GM19351 (cell line): ENCODE measurements around the gene IL1RL2.

Source experiments
- ATAC-seq: cut with Tn5 transposase; IDR thresholded peaks from one replicate; pipeline ENCODE4 v1.9.1; 2021; ENCODE audit warnings: mild to moderate bottlenecking, moderate library complexity; ENCODE audit not compliant: unreplicated experiment

IL1RL2 gene

DNA sequence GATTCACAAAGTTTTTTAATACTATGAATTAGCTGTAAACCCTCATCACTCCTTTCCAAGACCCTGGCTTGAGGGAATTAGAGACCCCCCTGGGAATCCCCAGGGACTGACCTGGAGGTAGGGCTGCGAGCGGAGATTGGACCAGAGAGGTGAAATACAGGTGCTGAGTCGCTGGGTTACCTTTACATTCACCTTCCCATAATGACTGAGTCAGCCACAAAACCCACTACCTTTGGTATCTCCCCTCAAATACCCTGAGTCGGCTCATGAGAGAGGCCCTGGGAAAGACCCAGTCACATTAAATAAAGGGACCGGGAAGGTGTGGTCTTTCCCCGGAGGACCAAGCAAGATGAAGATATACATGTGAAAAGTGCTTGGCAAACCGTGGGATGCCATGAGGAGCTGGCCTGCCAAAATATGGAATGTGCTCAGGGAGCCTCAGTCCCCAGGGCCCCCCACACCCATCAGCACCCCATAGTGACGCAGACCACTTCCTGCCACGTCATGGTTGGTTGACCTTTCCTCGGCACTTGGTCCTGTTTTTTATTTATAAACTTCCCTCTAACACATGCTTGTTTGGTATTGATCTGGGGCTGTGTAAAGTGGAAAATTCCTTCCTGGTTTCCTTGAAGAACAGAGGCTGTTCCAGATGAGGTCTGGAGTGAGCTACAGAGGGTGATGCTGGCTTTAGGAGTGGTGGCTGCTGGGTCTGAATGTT, 51.4 kb downstream of the IL1RL2 start:
- ATAC-seq, result no peak

DNA sequence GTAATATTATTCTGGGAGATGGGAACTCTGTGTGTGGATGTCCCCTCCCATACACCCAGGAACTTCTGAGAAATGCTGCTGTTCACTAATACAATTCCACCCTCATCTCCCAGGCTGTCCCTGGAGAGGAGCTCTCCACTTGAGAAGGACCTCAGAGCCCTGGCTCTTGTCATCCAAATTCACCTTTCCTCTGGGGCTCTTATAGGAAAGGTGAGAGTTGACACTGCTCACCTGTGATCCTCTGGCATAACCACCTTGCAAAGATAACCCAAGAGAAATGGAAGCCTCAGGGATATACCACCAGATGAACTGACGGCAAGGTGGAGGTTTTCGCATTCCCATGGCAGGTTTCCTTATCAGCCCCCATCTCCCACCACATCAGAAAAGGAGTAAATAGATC, 52.0 kb downstream of the IL1RL2 start:
- no peak for ATAC-seq

GRCh38 chr2:102239344-102239743, 52.5 kb downstream of the IL1RL2 start:
- no peak for ATAC-seq

DNA sequence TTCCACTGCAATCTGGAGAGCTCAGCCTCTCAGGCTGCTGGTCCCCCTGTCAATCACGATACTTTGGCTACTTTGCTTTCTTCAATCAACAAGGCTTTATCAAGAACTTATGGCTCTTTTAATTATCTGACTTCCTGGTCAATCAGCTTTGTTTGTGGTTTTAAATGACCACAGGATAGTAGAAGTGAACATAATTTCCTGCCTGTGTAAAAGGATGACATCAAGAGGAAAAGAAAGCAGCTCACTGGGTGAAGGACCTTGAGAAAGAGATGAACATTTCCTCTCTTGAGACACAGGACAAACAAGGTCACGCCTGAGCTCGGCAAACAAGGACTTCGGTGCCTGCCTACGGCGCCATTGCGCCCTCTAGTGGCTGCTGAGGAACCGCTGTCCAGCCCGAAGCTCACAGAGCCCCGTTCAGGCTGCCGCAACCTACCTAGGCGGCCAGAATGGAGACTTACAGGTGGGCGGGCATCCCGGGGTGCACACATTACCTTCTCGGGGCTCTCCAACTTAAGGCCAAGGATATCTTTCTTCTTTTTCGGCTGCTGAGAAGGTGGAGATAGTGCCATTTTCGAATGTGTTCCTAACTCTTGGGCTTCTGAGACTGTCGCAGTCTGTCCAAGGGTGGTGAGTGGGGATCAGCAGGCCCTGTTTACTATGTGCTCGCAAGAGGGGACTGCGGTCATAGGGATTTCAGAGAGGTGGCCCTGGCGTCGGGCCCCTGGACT, 54.0 kb downstream of the IL1RL2 start:
- ATAC-seq, result peak; percentile 91

GRCh38 chr2:102241616-102242305, 54.9 kb downstream of the IL1RL2 start:
- ATAC-seq, result no peak

DNA sequence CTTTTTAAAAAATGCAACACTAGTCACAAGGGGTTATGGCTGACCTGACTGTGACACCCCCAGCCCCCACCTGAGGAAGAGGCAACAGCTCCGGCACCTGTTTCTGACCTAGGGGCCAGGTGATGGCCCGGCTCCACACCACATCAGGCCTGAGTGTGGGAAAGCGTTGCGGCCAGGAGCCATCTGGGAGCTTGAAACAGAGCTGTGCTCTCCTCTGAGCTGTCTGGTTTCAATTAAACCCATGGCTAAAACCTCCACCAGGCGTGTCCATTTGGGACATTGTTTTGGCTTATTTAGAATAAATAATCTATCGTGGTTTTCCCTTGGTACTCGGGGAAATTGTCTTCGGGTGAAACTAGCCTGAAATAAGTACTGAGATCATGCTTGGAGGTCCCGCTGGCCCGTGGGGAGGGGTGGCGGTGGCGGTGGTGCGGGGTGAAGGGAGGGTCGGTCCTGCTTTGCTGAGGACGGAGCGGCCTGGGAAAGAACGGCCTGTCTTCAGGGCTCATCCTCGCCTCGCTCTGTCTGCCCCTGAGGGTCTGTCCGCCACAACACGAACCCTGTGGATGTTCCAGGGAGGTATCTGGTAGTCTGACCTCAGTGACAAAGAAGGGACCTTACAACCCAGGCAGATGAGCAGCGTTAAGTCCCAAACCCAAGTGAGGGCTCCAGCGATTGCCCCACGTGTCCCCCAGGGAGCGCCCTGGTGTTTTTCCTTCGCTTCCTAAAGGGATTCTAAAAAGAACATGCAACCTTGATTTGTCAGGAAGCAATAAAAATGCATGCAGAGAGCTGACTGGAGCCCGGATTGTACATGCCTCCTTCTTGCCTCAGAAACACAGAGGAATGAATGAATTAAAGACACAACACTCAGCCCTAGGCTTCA, 58.7 kb downstream of the IL1RL2 start:
- ATAC-seq, result no peak

DNA sequence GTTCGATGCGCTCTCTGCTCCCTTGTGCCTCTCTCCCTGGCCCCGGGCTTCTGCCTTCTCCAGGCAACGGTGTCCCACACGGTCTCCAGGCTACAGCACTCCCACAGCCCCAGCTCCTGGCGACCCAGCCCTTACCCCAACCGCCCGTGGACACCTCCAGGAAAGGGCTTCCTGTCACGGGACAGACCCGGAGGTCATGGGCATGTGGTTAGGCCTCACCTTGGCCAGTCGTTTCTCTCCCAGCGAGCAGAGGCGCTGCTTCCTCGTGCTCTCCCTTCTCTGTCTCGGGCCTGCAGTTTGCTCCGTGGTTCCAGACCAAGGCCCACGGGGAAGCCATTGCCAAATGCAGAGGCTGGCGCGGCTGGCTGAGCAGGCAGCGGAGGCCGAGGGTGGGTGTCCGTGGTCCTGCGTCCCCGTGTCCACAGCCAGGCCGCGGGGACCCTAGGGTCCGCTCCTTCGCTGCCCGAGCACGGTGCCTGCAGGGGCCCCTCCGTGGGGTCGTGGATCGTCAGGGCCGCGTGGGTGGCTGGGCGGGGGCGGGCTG, 63.5 kb downstream of the IL1RL2 start:
- ATAC-seq, result no peak

- ATAC-seq, result peak; percentile 65
These were observed 64.4 kb downstream of the IL1RL2 start for GRCh38 chr2:102251042-102251848.

GRCh38 chr2:102251849-102252203, 65.0 kb downstream of the IL1RL2 start:
- ATAC-seq, result no peak

DNA sequence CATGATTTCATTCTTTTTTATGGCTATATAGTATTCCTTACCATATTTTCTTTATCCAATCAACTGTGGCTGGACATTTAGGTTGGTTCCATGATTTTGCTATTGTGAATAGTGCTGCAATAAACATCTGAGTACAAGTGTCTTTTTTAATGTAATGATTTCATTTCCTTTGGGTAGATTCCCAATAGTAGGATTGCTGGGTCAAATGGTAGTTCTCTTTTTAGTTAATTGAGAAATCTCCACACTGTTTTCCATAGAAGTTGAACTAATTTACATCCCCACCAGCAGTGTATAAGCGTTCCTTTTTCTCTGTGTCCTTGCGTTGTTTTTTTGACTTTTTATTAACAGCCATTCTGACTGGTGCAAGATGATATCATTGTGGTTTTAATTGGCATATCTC, 65.4 kb downstream of the IL1RL2 start:
- ATAC-seq, result no peak

- ATAC-seq, result no peak
These were observed 66.4 kb downstream of the IL1RL2 start for GRCh38 chr2:102253140-102253752.

- ATAC-seq, result no peak
These were observed 66.9 kb downstream of the IL1RL2 start for GRCh38 chr2:102253753-102254150.

- no peak for ATAC-seq
These were observed 69.5 kb downstream of the IL1RL2 start for GRCh38 chr2:102256276-102256675.

DNA sequence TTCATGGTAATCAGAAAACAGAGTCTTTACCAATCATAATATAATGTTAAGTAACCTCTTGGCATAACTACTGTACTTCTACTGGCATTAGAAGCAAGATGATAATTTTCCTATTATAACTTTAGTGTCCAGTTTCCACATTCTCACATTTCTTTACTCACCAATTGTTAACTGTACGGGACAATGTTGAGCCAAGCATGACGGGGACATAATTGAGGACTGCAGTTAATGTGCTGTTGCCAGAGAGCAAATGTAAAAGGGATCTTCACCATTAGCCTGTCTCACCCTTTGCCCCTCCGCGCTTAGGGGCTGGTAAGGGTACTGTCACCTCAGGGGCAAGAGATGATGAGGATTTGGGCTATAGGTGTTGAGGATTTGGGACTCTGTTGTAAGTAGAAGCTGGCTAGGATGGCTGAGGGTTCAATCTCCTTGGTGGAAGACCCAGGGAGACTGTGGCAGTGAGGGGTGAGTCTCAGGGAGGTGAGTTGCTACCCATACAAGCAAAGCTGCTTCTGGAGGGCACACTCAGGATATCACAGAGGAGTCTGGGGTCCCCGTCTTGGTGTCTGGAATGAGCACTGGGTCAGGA, 70.1 kb downstream of the IL1RL2 start:
- ATAC-seq, result no peak

DNA sequence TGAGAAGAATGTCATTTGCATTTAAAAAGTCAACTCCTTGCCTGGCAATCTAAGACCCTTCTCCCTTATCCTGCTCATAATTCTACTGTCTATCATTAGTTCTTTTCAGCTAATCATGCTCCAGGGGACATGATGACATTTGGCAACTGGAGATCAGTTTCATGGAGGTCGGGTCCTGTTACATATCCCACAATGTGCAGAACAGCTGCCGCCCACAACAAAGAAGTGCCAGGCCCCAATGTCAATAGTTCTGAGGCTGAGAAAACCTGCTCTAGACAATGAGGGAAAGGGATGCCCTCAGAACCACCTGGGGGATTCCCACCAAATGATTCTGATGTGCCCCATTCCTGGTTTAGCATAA, 71.2 kb downstream of the IL1RL2 start:
- no peak for ATAC-seq

DNA sequence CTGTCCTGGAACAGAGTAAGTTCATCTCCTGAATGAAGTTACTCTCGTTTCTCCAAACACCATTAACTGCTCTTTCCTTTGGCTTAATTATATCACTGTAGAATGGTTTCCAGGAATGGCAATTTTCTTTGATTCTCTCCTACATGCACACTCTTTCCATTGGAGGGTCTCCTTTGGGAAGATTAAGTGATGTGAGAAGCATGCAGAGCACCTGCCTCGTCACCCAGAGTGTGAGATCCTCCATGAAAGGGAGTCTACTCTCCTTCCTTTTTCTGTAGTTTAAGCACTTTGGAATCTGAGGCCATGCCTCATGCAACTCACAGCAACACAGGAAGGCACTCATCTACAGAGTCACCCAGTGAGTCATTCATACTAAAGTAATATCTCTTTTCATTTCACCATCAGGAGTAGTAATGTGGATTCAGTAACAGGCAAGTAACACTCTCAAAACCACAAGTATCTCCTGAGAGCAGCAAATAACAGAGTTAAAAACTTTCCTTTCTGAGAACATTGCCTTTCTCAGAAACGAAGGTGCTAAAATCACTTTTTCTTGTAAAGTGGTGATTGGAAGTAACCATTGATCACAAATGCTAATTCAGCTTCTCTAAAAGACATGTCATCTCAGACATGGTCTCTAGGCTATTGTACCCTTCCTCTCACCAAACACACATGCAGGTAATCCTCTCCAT, 71.7 kb downstream of the IL1RL2 start:
- ATAC-seq, result no peak

DNA sequence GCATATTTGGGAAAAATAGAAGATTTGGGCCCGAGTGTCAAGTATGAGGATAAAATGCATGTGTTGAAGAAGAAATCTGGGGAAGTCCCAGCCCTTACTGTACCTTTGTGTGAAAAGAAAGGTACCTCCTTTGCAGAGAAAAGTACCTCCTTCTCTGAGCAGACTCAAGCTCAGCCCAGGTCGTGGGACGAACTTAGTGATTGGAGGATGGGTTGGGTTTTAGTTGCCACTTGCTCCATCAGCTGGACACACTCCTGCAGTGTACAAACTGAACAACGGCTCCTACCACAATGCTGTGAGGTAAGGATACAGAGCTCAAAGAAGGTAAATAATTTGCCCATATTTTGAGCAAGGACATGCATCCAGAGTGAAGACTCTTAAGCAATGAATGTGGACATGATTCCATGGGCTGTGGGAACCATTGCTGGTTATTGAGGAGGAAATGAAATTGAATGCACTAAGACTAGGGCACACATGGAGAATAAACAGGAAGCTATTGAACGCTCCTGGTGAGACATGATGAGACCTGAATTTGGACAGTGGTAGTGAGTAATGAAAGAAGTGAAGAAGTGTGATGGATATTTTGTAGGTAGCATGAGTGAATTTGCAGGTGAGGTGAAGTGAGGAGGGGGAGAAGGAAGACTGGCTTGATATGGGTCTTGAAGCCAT, 74.8 kb downstream of the IL1RL2 start:
- ATAC-seq, result no peak
